Activated T-helper 1 cell treated with anti-CD3 and anti-CD28 coated beads, Interleukin-2, amount 50 U/mL, for 16 hours (primary cell): ENCODE measurements around the gene PLA2G4E.

Source experiments
- DNase-seq, 2 donors: peaks; one replicate each; pipeline ENCODE4 v3.0.0-alpha.2; 2020; ENCODE audit warnings: low read depth in 1 of 2, low spot score in 1 of 2

Gene PLA2G4E, protein sequence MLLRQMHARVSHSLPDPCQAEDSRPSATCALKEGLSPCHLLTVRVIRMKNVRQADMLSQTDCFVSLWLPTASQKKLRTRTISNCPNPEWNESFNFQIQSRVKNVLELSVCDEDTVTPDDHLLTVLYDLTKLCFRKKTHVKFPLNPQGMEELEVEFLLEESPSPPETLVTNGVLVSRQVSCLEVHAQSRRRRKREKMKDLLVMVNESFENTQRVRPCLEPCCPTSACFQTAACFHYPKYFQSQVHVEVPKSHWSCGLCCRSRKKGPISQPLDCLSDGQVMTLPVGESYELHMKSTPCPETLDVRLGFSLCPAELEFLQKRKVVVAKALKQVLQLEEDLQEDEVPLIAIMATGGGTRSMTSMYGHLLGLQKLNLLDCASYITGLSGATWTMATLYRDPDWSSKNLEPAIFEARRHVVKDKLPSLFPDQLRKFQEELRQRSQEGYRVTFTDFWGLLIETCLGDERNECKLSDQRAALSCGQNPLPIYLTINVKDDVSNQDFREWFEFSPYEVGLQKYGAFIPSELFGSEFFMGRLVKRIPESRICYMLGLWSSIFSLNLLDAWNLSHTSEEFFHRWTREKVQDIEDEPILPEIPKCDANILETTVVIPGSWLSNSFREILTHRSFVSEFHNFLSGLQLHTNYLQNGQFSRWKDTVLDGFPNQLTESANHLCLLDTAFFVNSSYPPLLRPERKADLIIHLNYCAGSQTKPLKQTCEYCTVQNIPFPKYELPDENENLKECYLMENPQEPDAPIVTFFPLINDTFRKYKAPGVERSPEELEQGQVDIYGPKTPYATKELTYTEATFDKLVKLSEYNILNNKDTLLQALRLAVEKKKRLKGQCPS

DNA sequence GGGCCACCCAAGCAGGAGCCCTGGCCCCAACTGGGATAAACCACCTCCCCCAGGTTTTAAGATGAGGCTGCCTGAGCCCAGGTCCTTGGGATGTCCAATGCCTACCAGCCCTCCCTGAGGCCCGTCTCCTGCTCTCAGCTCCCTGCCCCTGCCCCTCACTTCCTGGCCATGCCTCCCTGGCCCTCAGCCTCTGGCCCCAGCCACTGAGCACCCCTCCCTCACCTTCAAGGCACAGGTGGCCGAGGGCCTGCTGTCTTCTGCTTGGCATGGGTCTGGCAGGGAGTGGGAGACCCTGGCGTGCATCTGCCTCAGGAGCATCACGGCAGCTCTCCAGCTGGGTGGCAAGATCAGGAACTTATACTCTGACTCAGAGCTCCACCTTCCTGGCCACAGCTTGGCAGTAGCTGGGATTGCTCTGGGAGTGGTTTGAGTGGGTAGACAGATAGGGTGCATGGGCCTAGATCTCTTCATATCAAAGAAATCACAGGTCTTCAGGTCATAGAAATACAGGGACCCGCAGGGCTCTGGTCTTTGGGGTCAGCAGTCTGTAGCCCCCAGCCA is at the start of gene PLA2G4E:
Gene PLA2G4E, minus strand, starts transcription at position 330 of the 561 bp plus-strand sequence. Its CDS starts 12 bp downstream, at position 318.
- no peak for DNase-seq

DNA sequence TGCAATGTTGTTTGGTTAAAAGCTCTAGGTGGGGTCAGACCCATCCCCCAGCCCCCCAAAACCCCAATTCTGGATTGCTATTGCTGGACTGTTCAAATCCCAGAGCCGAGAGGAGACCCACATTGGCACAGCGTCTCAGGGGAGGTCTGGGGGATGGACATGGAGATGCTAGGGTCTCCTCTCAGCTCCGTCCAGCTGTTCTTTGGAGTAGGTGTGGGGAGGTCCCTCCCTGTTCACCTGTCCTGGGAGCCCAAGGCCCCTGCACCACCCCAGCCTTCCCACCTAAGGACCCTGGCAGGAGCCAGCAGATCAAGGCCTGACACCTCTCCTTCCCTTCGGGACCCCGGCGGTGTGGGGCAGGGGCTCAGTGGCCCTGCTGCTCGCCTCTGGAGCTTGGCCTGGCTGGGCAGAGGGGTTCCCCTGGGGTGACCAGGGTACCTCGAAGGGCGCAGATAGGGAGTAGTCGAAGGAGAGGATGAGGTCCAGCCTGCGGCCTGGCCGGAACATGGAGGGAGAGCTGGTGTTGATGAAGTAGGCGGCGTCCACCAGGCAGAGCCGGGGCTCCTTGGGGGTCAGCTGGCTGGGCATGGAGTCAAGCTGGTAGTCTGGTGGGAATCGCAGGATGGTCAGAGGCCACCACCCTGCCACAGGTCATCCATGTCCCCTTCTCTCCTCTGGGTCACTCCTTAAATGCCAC is 49.6 kb upstream of the PLA2G4E start:
- DNase-seq, result no peak

DNA sequence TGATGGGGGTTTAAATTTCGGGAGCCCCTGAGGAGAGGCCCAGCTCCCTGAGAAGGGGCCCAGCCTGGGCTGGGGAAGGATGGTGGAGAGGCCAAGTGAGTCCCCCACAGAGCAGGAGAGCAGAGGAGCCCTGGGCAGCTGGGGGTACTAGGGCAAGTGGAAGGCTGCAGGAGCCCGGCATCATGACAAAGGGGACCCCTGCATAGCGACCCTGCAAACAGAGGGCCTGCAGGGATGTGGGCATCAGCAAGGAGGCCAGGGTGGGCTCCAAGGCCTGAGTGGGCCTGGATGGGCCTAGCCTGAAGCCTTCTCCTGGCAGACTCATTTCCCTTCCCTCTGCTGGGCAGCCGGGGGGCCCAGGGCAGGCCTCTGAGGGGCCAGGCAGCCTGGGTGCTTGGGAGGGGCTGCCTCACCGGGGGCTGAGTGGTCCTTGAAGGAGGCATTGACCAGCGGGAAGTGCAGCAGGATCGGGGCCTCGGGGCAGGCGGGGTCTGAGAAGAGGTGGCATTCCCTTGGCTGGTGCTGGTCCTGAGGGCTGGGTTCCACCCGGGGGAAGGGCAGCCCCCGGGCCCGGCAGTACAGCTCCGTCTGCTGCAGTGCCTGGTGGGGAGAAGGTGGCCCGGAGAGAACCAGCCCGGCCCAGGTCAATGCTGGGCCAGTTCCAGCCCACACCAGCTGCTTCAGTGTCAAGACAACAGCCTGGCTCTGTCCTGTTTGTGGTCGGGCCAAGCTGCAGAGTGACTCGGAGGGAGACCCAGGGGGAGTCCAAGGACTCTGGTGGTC is 48.8 kb upstream of the PLA2G4E start:
- DNase-seq, result no peak

DNA sequence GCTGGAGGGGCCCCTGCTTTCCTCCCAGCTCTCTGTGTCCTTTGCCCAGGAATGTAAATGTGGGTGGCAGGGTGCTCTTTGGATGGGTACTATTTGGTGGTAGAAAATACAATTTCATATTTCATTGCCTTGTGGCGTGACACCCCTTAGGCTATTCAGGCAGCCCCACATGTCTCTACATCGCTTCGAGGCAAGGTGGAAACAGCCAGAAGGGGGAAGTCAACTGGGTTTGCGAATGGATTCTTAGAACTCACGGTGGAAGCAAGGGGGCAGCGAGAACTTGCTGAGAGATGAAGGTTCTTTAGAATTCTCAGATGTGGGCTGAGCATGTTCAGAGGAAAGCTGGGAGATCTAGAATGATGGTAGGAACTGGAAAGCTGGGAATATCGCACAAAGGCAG is 48.2 kb upstream of the PLA2G4E start:
- DNase-seq, result no peak

DNA sequence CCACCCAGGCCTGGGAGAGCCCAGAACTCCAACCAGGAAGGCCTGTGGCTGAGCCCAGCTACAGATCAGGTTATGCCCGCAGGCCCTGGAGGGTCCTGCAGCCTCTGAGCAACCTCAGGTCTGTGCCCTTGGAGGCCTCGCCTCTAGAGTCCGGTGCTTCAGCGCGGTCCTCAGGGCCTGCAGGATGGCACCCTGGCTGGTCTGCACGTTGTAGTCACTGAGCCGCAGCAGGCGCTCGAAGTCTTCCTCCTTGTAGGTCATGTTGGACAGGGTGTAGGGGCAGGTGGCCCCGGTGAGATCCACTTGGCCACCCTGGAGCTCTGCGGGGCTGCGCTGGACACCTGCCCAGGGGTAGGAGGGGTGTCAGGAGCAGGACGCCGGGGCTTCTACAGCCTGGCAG is 47.8 kb upstream of the PLA2G4E start:
- no peak for DNase-seq

DNA sequence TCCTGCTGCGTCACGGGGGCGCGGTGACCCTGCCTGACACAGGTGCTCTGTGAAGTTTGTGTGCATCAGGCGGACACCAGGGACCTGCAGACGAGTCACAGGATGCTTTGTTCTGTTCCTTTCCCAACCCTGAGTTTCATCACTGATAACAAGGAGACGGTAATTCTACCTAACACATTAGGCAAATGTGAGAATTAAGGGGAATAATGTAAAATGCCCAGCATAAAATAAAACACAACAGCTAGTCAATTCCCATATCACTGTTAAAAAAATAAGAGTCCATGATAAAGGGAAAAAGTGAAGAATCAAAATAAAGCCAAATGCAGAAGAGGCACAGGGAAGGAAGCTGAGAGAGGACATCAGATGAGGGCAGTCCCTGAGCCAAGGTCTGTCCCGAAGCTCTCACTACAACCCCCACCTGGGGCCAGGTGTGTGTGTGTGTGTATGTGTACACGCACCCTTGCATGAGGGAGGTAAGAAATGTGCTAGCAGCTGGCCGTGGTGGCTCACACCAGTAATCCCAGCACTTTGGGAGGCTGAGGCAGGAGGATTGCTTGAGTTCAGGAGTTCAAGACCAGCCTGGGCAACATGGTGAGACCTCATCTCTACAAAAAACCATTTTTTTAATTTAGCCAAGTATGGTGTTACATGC is 46.0 kb upstream of the PLA2G4E start:
- no peak for DNase-seq

DNA sequence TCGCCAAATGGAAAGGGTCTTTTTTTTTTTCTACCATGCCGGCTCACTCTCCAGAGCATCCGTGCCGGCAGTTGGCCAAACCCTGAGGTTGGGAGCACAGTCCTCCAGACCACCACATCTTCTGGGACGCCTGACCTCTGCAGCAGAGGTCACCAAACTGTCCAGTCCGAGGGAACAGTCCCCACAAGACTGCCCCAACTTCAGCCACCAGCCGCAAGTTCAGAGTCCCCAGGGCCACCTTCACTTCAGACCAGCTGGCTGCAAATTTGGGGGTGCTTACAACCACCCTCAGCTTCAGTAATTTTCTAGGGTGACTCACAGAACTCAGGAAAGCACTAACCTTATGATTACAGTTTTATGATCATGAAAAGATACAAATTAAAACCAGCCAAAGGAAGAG is 44.6 kb upstream of the PLA2G4E start:
- no peak for DNase-seq

DNA sequence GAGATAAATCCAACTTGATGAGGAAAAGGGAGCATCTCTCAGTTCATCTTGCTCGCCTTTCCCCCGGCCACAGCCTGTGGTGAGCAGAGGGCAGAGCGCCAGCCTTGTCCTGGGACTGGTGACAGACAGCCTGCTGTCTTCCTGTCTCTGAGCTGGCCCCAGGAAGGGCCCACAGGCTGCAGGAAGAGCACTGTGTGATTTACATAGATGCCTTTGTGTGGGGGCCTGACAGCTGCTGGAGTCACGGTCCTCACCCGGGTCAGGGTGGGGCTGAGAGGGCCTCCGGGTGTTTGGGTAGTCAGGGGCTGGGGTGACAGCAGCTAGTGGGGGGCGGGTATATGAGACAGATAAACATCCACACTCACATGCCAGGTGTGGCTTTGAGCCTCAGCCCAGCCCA is 44.2 kb upstream of the PLA2G4E start:
- DNase-seq, result no peak

DNA sequence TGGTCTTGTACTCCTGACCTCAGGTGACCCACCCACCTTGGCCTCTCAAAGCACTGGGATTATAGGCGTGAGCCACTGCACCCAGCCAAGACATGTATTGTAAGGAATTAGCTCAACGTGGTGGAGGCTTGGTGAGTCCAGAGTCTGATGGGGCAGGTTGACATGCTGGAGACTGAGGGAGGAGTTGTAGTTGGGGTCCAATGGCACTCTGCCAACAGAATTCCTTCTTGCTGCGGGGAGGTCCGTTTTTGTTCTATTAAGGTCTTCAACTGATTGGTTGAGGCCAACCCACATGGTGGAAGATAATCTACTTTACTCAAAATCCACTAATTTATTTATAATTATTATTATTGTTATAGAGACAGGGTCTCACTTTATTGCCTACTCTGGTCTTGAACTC is 43.4 kb upstream of the PLA2G4E start:
- no peak for DNase-seq

DNA sequence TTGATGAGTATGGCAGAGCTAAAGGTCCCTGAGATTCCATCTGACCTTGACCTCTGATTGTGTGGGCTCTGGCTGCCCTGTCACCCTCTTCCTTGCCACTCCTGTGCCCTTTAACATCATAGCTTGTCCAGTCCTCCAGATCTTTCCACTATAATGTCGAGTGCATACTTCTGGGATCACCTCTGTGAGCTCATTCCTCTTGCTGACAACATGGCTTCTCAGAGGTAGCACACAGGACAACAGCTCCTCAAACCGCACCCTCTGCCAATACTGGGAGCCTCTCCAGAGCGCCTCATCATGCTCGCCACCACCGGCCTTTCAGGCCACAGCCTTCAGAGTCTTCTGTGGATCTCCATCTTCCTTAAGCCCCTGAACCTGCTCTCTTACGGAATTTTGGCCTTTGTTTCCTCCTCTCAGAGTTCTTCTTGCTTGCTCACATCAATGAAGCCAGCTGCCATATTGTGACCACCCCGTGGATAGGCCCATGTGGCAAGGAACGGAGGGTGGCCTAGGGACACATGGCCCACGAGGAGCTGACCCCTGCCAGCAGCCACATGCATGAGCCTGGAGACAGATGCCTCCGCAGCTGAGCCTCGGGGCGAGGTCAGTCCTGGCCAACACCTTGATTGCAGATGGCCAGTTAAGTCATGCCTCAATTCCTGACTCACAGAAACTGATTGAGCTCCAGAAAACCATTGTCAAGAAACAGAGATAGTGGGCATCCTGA is 42.4 kb upstream of the PLA2G4E start:
- DNase-seq, result no peak

DNA sequence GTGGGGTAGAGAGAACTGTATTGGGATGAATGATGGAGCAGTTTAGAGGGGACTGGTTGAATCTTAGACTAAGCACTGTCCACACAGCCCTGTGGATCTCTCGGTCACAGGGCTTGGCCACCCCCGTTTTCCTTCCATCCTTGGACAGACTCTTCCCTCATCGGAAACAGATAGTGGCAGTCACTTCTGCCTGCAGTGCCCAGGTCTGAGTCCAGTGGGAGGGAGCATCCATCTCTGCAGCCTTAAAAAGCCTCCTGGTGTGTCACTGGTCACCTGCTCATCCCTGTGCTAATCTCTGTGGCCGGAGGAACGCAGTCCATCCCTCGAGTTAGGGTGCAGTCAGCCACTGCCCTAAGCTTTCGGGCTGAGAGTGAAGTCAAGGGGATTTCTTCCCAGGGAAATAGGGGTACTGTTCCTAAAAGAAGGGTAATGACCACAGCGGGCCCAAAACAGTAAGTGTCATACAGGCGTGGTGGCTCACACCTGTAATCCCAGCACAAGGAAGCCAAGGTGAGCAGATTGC is 41.5 kb upstream of the PLA2G4E start:
- no peak for DNase-seq

DNA sequence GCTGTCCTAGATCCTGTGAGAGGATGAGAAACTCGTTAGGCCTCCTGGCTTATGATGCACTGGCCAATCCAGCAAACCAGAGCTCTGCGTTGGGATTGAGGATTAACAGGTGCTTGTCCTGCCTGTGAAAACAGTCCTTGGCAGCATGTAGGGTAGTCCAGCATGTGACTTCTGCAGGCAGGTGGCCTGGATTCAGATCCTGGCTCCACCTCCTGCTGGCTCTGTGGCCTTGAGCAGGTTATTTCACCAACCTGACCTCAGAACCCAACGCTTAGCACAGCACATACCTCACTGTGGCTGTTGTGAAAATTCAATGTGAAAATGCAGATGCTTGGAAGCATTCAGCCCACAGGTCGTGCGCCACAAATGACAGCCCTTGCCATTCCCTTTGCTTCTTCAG is 40.0 kb upstream of the PLA2G4E start:
- DNase-seq, result no peak

DNA sequence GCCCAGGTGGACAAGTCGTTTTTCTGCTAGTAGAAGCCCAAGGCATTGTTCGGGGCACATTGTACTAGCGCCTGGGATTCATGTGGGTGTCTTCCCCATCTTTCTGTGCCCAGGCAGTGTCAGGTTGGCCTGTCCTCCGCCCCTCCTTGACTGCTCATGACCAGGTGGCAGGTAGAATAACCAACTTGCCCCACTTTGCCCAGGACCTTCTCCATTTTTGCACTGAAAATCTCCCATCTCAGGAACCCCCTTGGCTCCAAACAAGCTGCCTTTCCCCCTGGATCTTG is 39.6 kb upstream of the PLA2G4E start:
- no peak for DNase-seq

DNA sequence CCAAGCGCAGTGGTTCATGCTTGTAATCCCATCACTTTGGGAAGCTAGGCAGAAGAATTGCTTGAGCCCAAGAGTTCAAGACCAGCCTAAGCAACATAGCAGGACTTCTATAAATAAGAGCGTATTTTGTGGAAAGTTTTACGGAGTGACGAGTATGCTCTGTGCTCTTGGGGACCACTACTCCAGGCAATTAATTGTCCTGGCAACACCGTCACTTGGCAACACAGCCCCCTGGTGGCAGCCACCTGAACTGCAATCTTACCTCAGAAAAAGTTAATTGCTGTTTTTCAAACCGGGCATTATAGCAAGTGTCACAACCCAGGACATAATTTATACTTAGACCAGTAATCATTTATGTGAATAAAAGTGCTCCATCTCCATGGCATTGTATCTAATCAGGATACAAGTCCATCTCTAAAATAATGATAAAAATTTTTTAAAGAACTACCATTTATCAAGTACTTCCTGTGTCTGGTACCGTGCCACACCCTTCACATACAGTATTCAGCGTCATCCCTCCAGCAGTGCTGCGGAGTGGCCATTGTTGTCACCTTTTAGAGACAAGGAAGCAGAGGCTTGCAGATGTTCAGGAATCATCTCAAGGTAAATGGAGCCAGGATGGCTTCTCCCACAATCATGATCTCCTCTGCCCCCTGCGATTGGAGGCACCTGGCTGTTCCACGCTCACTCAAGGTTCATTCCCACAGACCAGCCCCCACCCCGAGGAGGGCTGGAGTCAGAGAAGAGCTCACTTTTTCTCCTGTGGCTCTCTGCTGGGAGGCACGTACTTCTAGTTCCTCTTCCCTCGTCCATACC is 39.0 kb upstream of the PLA2G4E start:
- DNase-seq, result peak; percentile 53 to 64

DNA sequence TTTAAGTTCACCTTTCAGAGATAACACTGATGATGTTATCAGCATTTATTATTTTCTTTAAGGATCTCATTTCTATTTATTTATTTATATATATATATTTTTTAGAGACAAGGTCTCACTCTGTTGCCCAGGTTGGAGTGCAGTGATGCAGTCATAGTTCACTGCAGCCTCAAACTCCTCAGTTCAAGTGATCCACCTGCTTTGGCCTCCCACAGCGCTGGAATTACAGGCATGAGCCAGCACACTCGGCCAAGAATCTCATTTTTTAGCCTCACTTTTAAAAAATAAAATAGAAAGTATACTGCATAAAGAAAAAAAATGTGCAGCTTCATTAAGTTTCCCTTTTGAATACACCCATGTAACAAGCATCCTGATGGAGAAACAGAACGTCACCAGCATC is 37.9 kb upstream of the PLA2G4E start:
- no peak for DNase-seq

DNA sequence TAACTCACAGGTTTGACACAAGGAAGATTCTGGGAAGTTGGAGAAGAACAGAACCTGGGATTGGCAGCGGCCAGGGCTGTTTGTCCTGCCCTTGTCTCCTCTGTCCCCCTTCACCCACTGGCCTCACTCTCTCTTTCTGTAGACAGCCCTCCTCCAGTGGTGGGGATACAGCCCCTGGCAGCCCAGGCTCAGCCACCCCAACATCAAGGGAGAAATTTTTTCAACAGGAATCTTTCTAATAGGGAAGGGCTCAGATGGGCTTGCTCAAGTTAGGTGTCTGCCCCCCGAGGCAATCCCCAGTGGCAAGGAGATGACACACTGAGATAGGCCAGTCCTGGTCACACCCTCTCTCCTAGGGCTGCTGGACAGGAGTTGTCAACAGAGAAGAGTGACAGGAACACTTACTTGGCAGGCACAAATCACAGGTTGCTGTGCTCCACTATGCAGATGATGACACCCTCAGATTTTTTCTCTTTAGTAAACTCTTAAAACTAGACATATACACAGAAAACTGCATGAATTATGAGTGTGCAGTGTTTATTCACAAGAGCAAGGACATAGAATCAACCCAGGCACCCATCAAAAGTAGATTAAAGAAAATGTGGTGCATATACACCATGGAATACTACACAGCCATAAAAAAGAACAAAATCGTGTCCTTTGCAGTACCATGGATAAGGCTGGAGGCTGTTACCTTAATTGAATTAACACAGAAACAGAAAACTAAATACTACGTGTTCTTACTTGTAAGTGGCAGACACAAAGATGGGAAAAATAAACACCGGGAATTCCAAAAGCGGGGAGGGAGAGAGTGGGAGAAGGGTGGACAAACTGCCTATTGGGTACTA is 37.2 kb upstream of the PLA2G4E start:
- no peak for DNase-seq

DNA sequence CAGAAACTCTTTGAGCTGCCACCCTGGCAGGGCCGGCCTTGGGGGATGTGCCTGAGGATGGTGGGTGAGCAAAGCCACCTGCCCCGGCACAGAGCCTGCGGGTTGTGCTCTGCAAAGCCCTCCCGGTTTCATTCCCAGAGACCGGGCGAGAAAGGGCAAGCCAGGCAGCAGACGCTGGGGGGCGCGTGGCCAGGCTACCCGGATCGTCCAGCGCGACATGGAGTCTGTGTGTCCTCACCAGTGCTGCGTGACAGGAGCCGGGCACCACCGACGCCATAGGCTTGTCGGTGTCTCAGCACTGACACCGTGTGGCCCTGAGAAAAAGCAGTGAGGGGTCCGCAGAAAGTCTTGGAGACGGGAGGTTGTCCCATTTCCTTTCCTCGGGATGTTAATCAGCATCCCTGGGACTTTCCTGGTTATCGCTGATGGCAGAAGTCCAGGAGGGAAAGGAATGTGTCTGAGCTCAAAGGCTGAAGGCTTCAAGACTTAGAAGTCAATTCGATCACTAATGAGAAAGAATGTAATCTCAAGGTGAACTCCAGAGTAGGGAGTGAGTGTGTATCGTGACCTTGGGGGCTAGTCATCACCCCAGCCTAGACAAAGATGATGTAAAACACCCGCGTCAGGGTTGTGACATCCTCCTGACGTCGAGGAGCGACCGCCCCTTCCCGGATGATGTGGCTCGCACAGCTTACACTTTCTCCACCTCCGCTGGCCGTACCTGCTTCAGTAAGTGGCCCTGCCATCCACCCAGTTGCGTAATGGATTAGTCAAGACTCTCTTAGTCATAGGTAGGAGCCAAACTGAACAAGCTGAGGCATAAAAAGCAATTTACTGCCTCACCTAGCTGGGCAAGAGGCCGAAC is 36.3 kb upstream of the PLA2G4E start:
- DNase-seq, result peak in 1 of 2 donors; percentile 27
